ENCODE results near the gene COL5A1. TPM values are rescaled to one million over a fixed set of nuclear protein-coding genes. Genes with fewer than 3 reads are reported as not detected.
"Not testable (repeated sequence)": the region's sequence is repeated elsewhere in the genome, so short reads cannot be mapped to it uniquely, and the experiment has no call there.

Gene COL5A1
- total RNA-seq, 2 experiments from 2014 or later: 0.09 to 0.16 TPM

- Mint-ChIP-seq H3K4me1 (no peaks in the 10 kb centered on the region), H3K27me3 (no peaks in the 10 kb centered on the region), H3K4me3 (no peak overlapping the region), H3K9me3 (ENCODE audit: low read depth) (no peaks in the 10 kb centered on the region), H3K36me3 (no peaks in the 10 kb centered on the region), H3K27ac (no peak overlapping the region)
- DNase-seq (no peak), ATAC-seq (no peak)
- CTCF ChIA-PET: no interaction called here
Measured at GRCh38 chr9:134701581-134702259, 60.1 kb downstream of the COL5A1 start.

GRCh38 chr9:134702291-134702690 is 60.7 kb downstream of the COL5A1 start:
- ATAC-seq (no peak), DNase-seq (no peak)
- CTCF ChIA-PET: no interaction called here
- H3K4me1 Mint-ChIP-seq: no peaks in the 10 kb centered on the region
- H3K27me3 Mint-ChIP-seq: no peaks in the 10 kb centered on the region
- H3K9me3 Mint-ChIP-seq (ENCODE audit: low read depth): no peaks in the 10 kb centered on the region
- H3K27ac Mint-ChIP-seq: no peak overlapping the region
- no peak overlapping the region for H3K4me3 Mint-ChIP-seq
- no peaks in the 10 kb centered on the region for H3K36me3 Mint-ChIP-seq

GRCh38 chr9:134703730-134704114 is 62.1 kb downstream of the COL5A1 start:
- not testable (repeated sequence) for H3K9me3 Mint-ChIP-seq (ENCODE audit: low read depth); DNase-seq; H3K27me3 Mint-ChIP-seq; H3K4me3 Mint-ChIP-seq; H3K27ac Mint-ChIP-seq; ATAC-seq; H3K36me3 Mint-ChIP-seq; H3K4me1 Mint-ChIP-seq
- CTCF ChIA-PET: interaction anchor here (1.7 kb wide), 1 partner anchor 35 kb away, joined by 5 read pairs; no protein-coding TSS in a partner anchor

DNA sequence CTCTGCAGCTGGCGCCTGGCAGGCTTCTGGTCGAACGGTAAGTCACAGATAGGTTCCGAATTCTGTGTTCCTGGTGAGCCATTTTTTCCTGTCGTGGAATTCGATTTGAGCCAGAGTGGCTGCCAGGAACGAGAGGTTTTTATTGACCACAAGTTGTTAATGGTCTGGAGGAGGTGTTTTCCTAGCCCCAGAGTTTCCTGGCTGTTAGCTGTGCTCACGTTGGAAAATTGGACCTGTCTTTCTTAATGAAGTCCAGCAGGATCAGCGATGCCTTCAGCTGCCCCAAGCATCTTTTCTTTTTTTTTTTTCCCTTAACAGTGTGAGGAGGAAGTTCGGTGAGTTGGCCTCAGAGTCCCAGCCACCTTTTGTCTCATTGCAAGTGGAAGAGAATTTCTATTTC is 62.9 kb downstream of the COL5A1 start:
- ATAC-seq: no peak
- Mint-ChIP-seq H3K27me3 (no peaks in the 10 kb centered on the region), H3K9me3 (ENCODE audit: low read depth) (no peaks in the 10 kb centered on the region), H3K4me1 (no peaks in the 10 kb centered on the region), H3K36me3 (no peaks in the 10 kb centered on the region), H3K4me3 (no peak overlapping the region), H3K27ac (no peak overlapping the region)
- no peak for DNase-seq
- CTCF ChIA-PET: interaction anchor here (1.7 kb wide), 1 partner anchor 34 kb away, joined by 5 read pairs; no protein-coding TSS in a partner anchor

- H3K4me3 Mint-ChIP-seq: no peak overlapping the region
- H3K36me3 Mint-ChIP-seq: no peaks in the 10 kb centered on the region
- ATAC-seq (no peak), DNase-seq (no peak)
- no peaks in the 10 kb centered on the region for H3K9me3 Mint-ChIP-seq (ENCODE audit: low read depth)
- H3K27me3 Mint-ChIP-seq: no peaks in the 10 kb centered on the region
- CTCF ChIA-PET: no interaction called here
- H3K4me1 Mint-ChIP-seq: no peaks in the 10 kb centered on the region
- H3K27ac Mint-ChIP-seq: no peak overlapping the region
Measured at GRCh38 chr9:134705786-134706185, 64.2 kb downstream of the COL5A1 start.

GRCh38 chr9:134706522-134706921 is 64.9 kb downstream of the COL5A1 start:
- CTCF ChIA-PET: no interaction called here

GRCh38 chr9:134707031-134707680 is 65.6 kb downstream of the COL5A1 start:
- Mint-ChIP-seq H3K36me3 (no peaks in the 10 kb centered on the region), H3K4me1 (no peaks in the 10 kb centered on the region), H3K27me3 (no peaks in the 10 kb centered on the region), H3K4me3 (no peak overlapping the region), H3K27ac (no peak overlapping the region), H3K9me3 (ENCODE audit: low read depth) (no peaks in the 10 kb centered on the region)
- DNase-seq (no peak), ATAC-seq (no peak)
- CTCF ChIA-PET: no interaction called here

More at GRCh38 chr9:134706522-134706921, 64.9 kb downstream of the COL5A1 start:
- Mint-ChIP-seq H3K4me1 (no peaks in the 10 kb centered on the region), H3K4me3 (no peak overlapping the region), H3K9me3 (ENCODE audit: low read depth) (no peaks in the 10 kb centered on the region), H3K36me3 (no peaks in the 10 kb centered on the region), H3K27me3 (no peaks in the 10 kb centered on the region), H3K27ac (no peak overlapping the region)
- DNase-seq (no peak), ATAC-seq (no peak)

GRCh38 chr9:134707731-134708671 is 66.4 kb downstream of the COL5A1 start:
- no peaks in the 10 kb centered on the region for H3K36me3 Mint-ChIP-seq
- no peak overlapping the region for H3K4me3 Mint-ChIP-seq
- no peaks in the 10 kb centered on the region for H3K27me3 Mint-ChIP-seq
- peaks cover under 1% of the 10 kb centered on the region for H3K9me3 Mint-ChIP-seq (ENCODE audit: low read depth)
- no peaks in the 10 kb centered on the region for H3K4me1 Mint-ChIP-seq
- DNase-seq: no peak
- H3K27ac Mint-ChIP-seq: no peak overlapping the region
- no peak for ATAC-seq
- CTCF ChIA-PET: no interaction called here

- Mint-ChIP-seq H3K27me3 (no peaks in the 10 kb centered on the region), H3K9me3 (ENCODE audit: low read depth) (peaks cover 7% of the 10 kb centered on the region), H3K27ac (no peak overlapping the region), H3K4me3 (no peak overlapping the region), H3K4me1 (no peaks in the 10 kb centered on the region), H3K36me3 (no peaks in the 10 kb centered on the region)
- ATAC-seq (no peak), DNase-seq (no peak)
- CTCF ChIA-PET: no interaction called here
Measured at GRCh38 chr9:134708672-134709038, 67.1 kb downstream of the COL5A1 start.

DNA sequence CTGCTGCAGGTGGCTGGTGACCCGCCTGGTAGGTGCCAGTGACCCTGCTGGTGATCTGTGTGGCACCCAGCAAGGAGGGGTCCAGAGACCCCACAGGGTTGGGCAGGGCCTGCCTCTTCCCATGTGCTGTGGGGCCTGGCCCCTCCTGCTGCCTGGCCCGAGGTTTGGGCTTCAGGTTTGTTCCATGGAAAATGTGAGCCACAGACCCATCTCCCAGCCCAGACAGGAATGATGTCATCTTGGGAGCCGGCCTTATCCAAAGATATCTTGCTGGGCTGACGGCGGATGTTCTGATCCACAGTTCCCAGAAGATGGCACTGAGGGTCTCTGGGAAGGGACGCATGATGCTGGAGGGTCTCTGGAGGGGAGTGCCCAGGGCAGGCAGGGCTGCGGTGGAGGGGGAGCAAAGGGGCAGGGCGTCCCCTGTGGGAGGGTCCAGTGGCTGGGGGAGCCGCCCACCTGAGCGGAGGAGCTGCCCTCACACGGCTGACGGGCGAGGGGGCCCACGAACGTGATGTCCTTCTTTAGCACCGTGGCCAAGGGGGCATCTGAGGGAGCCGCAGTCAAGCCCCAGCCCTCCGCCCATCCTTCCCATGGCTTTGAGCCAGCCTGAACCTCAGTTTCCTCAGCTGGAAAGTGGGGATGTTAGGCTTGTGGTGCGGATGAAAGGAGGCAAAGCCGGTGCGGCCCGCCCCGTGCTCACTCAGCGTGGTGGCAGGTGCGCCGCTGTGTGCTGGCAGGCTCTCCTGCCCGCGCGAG is 68.1 kb downstream of the COL5A1 start:
- DNase-seq (no peak), ATAC-seq (no peak)
- H3K27ac Mint-ChIP-seq: no peak overlapping the region
- H3K36me3 Mint-ChIP-seq: peaks cover 2% of the 10 kb centered on the region
- H3K27me3 Mint-ChIP-seq: no peaks in the 10 kb centered on the region
- CTCF ChIA-PET: no interaction called here
- H3K4me1 Mint-ChIP-seq: no peaks in the 10 kb centered on the region
- H3K9me3 Mint-ChIP-seq (ENCODE audit: low read depth): peaks cover 14% of the 10 kb centered on the region
- no peak overlapping the region for H3K4me3 Mint-ChIP-seq

GRCh38 chr9:134710271-134710540 is 68.6 kb downstream of the COL5A1 start:
- Mint-ChIP-seq H3K36me3 (peaks cover 2% of the 10 kb centered on the region), H3K27ac (no peak overlapping the region), H3K27me3 (no peaks in the 10 kb centered on the region), H3K9me3 (ENCODE audit: low read depth) (peaks cover 15% of the 10 kb centered on the region), H3K4me3 (no peak overlapping the region), H3K4me1 (no peaks in the 10 kb centered on the region)
- CTCF ChIA-PET: no interaction called here
- ATAC-seq (no peak), DNase-seq (no peak)

GRCh38 chr9:134710901-134711300 is 69.3 kb downstream of the COL5A1 start:
- H3K9me3 Mint-ChIP-seq (ENCODE audit: low read depth): peaks cover 15% of the 10 kb centered on the region
- CTCF ChIA-PET: no interaction called here
- H3K4me3 Mint-ChIP-seq: no peak overlapping the region
- H3K27me3 Mint-ChIP-seq: no peaks in the 10 kb centered on the region
- ATAC-seq (no peak), DNase-seq (no peak)
- H3K4me1 Mint-ChIP-seq: no peaks in the 10 kb centered on the region
- no peak overlapping the region for H3K27ac Mint-ChIP-seq
- peaks cover 2% of the 10 kb centered on the region for H3K36me3 Mint-ChIP-seq

DNA sequence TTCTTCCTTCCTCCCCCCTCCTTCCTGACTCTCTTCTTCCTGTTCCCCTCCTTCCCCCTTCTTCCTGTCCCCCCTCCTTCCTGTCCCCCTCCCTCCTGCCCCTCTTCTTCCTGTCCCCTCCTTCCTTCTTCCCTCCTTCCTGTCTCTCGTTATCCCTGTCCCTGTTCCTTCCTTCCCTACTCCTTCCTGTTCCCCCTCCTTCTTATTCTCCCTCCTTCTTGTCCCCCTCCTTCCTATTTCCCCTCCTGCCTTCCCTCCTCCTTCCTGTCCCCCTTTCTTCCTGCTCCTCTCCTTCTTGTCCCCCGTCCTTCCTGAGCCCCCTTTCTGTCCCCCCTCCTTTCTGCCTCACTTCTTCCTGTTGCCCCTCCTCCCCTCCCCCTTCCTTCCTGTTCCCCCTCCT is 70.6 kb downstream of the COL5A1 start:
- no peak for ATAC-seq
- H3K27ac Mint-ChIP-seq: no peak overlapping the region
- no peak for DNase-seq

More for the DNA sequence above, 70.6 kb downstream of the COL5A1 start:
- Mint-ChIP-seq H3K9me3 (ENCODE audit: low read depth) (peaks cover 15% of the 10 kb centered on the region), H3K4me3 (no peak overlapping the region), H3K36me3 (peaks cover 2% of the 10 kb centered on the region), H3K27me3 (no peaks in the 10 kb centered on the region), H3K4me1 (no peaks in the 10 kb centered on the region)
- CTCF ChIA-PET: no interaction called here
